ENCODE results near the gene HS6ST2.
"Not testable (repeated sequence)": the region's sequence is repeated elsewhere in the genome, so short reads cannot be mapped to it uniquely, and the experiment has no call there.

HS6ST2 gene

GRCh38 chrX:132967049-132967448 lies 8.6 kb upstream of the HS6ST2 start:
- no peak overlapping the region for H3K9ac ChIP-seq (ENCODE audit: low read depth, low read length)
- peaks cover 31% of the 10 kb centered on the region for H3K27me3 ChIP-seq (ENCODE audit: control insufficient read depth, insufficient read depth, low read length)
- no peaks in the 10 kb centered on the region for H3K9me3 ChIP-seq (replicated peaks; ENCODE audit: low read length)
- no peaks in the 10 kb centered on the region for H3K4me1 ChIP-seq (ENCODE audit: control insufficient read depth, insufficient read depth, low read length)
- H3K4me3 ChIP-seq (ENCODE audit: low read length) = no peak overlapping the region
- no peak overlapping the region for H3K4me2 ChIP-seq (ENCODE audit: low read length)
- H3K36me3 ChIP-seq (ENCODE audit: insufficient read depth, low read length) = no peaks in the 10 kb centered on the region

GRCh38 chrX:132965461-132965860 lies 7.0 kb upstream of the HS6ST2 start:
- H3K9ac ChIP-seq (ENCODE audit: low read depth, low read length) = no peak overlapping the region
- no peaks in the 10 kb centered on the region for H3K4me1 ChIP-seq (ENCODE audit: control insufficient read depth, insufficient read depth, low read length)

GRCh38 chrX:132961511-132961910 lies 3.1 kb upstream of the HS6ST2 start:
- Histone ChIP-seq H3K9ac (ENCODE audit: low read depth, low read length) (no peak overlapping the region), H3K27me3 (ENCODE audit: control insufficient read depth, insufficient read depth, low read length) (peaks cover 50% of the 10 kb centered on the region), H3K36me3 (ENCODE audit: insufficient read depth, low read length) (no peaks in the 10 kb centered on the region), H3K4me1 (ENCODE audit: control insufficient read depth, insufficient read depth, low read length) (peaks cover 6% of the 10 kb centered on the region), H3K4me2 (ENCODE audit: low read length) (no peak overlapping the region), H3K9me3 (replicated peaks; ENCODE audit: low read length) (no peaks in the 10 kb centered on the region), H3K4me3 (ENCODE audit: low read length) (no peak overlapping the region)

More at GRCh38 chrX:132965461-132965860, 7.0 kb upstream of the HS6ST2 start:
- no peaks in the 10 kb centered on the region for H3K36me3 ChIP-seq (ENCODE audit: insufficient read depth, low read length)
- no peaks in the 10 kb centered on the region for H3K9me3 ChIP-seq (replicated peaks; ENCODE audit: low read length)
- no peak overlapping the region for H3K4me3 ChIP-seq (ENCODE audit: low read length)
- peaks cover 28% of the 10 kb centered on the region for H3K27me3 ChIP-seq (ENCODE audit: control insufficient read depth, insufficient read depth, low read length)
- no peak overlapping the region for H3K4me2 ChIP-seq (ENCODE audit: low read length)

- peak overlapping the region; percentile 34 for H3K4me3 ChIP-seq (ENCODE audit: low read length)
- peaks cover 52% of the 10 kb centered on the region for H3K27me3 ChIP-seq (ENCODE audit: control insufficient read depth, insufficient read depth, low read length)
- H3K4me2 ChIP-seq (ENCODE audit: low read length) = peak overlapping the region; percentile 63
- no peaks in the 10 kb centered on the region for H3K36me3 ChIP-seq (ENCODE audit: insufficient read depth, low read length)
- peaks cover 6% of the 10 kb centered on the region for H3K4me1 ChIP-seq (ENCODE audit: control insufficient read depth, insufficient read depth, low read length)
- no peaks in the 10 kb centered on the region for H3K9me3 ChIP-seq (replicated peaks; ENCODE audit: low read length)
- no peak overlapping the region for H3K9ac ChIP-seq (ENCODE audit: low read depth, low read length)
Observed at GRCh38 chrX:132957211-132958090, 978 bp downstream of the HS6ST2 start.

GRCh38 chrX:132956421-132957210 lies 1.8 kb downstream of the HS6ST2 start:
- no peak overlapping the region for H3K9ac ChIP-seq (ENCODE audit: low read depth, low read length)
- H3K4me3 ChIP-seq (ENCODE audit: low read length) = peak overlapping the region; percentile 42
- peaks cover 6% of the 10 kb centered on the region for H3K4me1 ChIP-seq (ENCODE audit: control insufficient read depth, insufficient read depth, low read length)
- H3K36me3 ChIP-seq (ENCODE audit: insufficient read depth, low read length) = no peaks in the 10 kb centered on the region
- peak overlapping the region; percentile 63 for H3K4me2 ChIP-seq (ENCODE audit: low read length)
- H3K27me3 ChIP-seq (ENCODE audit: control insufficient read depth, insufficient read depth, low read length) = peaks cover 52% of the 10 kb centered on the region
- no peaks in the 10 kb centered on the region for H3K9me3 ChIP-seq (replicated peaks; ENCODE audit: low read length)

- H3K36me3 ChIP-seq (ENCODE audit: insufficient read depth, low read length) = no peaks in the 10 kb centered on the region
- no peak overlapping the region for H3K4me2 ChIP-seq (ENCODE audit: low read length)
- no peaks in the 10 kb centered on the region for H3K9me3 ChIP-seq (replicated peaks; ENCODE audit: low read length)
- peaks cover 6% of the 10 kb centered on the region for H3K4me1 ChIP-seq (ENCODE audit: control insufficient read depth, insufficient read depth, low read length)
- no peak overlapping the region for H3K9ac ChIP-seq (ENCODE audit: low read depth, low read length)
- H3K27me3 ChIP-seq (ENCODE audit: control insufficient read depth, insufficient read depth, low read length) = peaks cover 55% of the 10 kb centered on the region
- no peak overlapping the region for H3K4me3 ChIP-seq (ENCODE audit: low read length)
Observed at GRCh38 chrX:132955690-132956089, 2.7 kb downstream of the HS6ST2 start.

GRCh38 chrX:132954323-132954722 lies 4.1 kb downstream of the HS6ST2 start:
- no peak overlapping the region for H3K4me3 ChIP-seq (ENCODE audit: low read length)
- H3K9ac ChIP-seq (ENCODE audit: low read depth, low read length) = no peak overlapping the region
- no peaks in the 10 kb centered on the region for H3K9me3 ChIP-seq (replicated peaks; ENCODE audit: low read length)
- H3K4me1 ChIP-seq (ENCODE audit: control insufficient read depth, insufficient read depth, low read length) = peaks cover 6% of the 10 kb centered on the region
- H3K36me3 ChIP-seq (ENCODE audit: insufficient read depth, low read length) = no peaks in the 10 kb centered on the region
- no peak overlapping the region for H3K4me2 ChIP-seq (ENCODE audit: low read length)
- H3K27me3 ChIP-seq (ENCODE audit: control insufficient read depth, insufficient read depth, low read length) = peaks cover 47% of the 10 kb centered on the region

- no peak overlapping the region for H3K9ac ChIP-seq (ENCODE audit: low read depth, low read length)
- H3K36me3 ChIP-seq (ENCODE audit: insufficient read depth, low read length) = no peaks in the 10 kb centered on the region
- H3K4me1 ChIP-seq (ENCODE audit: control insufficient read depth, insufficient read depth, low read length) = peaks cover 6% of the 10 kb centered on the region
- H3K27me3 ChIP-seq (ENCODE audit: control insufficient read depth, insufficient read depth, low read length) = peaks cover 38% of the 10 kb centered on the region
- no peaks in the 10 kb centered on the region for H3K9me3 ChIP-seq (replicated peaks; ENCODE audit: low read length)
- no peak overlapping the region for H3K4me2 ChIP-seq (ENCODE audit: low read length)
- no peak overlapping the region for H3K4me3 ChIP-seq (ENCODE audit: low read length)
Observed at GRCh38 chrX:132953354-132953753, 5.1 kb downstream of the HS6ST2 start.

- no peak overlapping the region for H3K4me3 ChIP-seq (ENCODE audit: low read length)
- no peaks in the 10 kb centered on the region for H3K4me1 ChIP-seq (ENCODE audit: control insufficient read depth, insufficient read depth, low read length)
- H3K27me3 ChIP-seq (ENCODE audit: control insufficient read depth, insufficient read depth, low read length) = peaks cover 7% of the 10 kb centered on the region
- no peaks in the 10 kb centered on the region for H3K36me3 ChIP-seq (ENCODE audit: insufficient read depth, low read length)
- no peak overlapping the region for H3K9ac ChIP-seq (ENCODE audit: low read depth, low read length)
- H3K4me2 ChIP-seq (ENCODE audit: low read length) = no peak overlapping the region
- H3K9me3 ChIP-seq (replicated peaks; ENCODE audit: low read length) = no peaks in the 10 kb centered on the region
Observed at GRCh38 chrX:132948648-132949260, 9.7 kb downstream of the HS6ST2 start.

GRCh38 chrX:132945055-132945599 lies 13.3 kb downstream of the HS6ST2 start:
- not testable (repeated sequence) for H3K36me3 ChIP-seq (ENCODE audit: insufficient read depth, low read length); H3K9me3 ChIP-seq (replicated peaks; ENCODE audit: low read length); H3K4me1 ChIP-seq (ENCODE audit: control insufficient read depth, insufficient read depth, low read length); H3K27me3 ChIP-seq (ENCODE audit: control insufficient read depth, insufficient read depth, low read length); H3K4me3 ChIP-seq (ENCODE audit: low read length); H3K4me2 ChIP-seq (ENCODE audit: low read length); H3K9ac ChIP-seq (ENCODE audit: low read depth, low read length)

GRCh38 chrX:132940727-132941327 lies 17.6 kb downstream of the HS6ST2 start:
- Histone ChIP-seq H3K36me3 (ENCODE audit: insufficient read depth, low read length) (no peaks in the 10 kb centered on the region), H3K9me3 (replicated peaks; ENCODE audit: low read length) (no peaks in the 10 kb centered on the region), H3K27me3 (ENCODE audit: control insufficient read depth, insufficient read depth, low read length) (no peaks in the 10 kb centered on the region), H3K4me3 (ENCODE audit: low read length) (no peak overlapping the region), H3K4me1 (ENCODE audit: control insufficient read depth, insufficient read depth, low read length) (no peaks in the 10 kb centered on the region), H3K9ac (ENCODE audit: low read depth, low read length) (no peak overlapping the region), H3K4me2 (ENCODE audit: low read length) (no peak overlapping the region)
